GM23338 (cell line): ENCODE results near the gene RFC2. TPM values are rescaled to one million over a fixed set of nuclear protein-coding genes. Genes with fewer than 3 reads are reported as not detected.

ENCODE experiments used
- ATAC-seq: fragments of 200-7000 bp; cut with Tn5 transposase; 3 replicates; pipeline ENCODE4 v1.9.1; 2020
- DNase-seq: peaks from one replicate; pipeline ENCODE4 v3.0.0-alpha.2; 2015; ENCODE audit warnings: low spot score
- H2AFZ ChIP-seq: fragments of 200-600 bp; sonication (generic); 2 replicates; pipeline ENCODE4 v1.8.0; 2016; ENCODE audit warnings: antibody characterized with exemption, mild to moderate bottlenecking, moderate library complexity
- H3F3A ChIP-seq: fragments of 200-600 bp; sonication (generic); replicated peaks from 2 replicates; pipeline ENCODE4 v1.8.0; 2017; ENCODE audit warnings: antibody characterized with exemption, mixed run types, low read depth
- H3K27ac ChIP-seq: fragments of 200-600 bp; sonication (generic); 2 replicates; pipeline ENCODE4 v1.6.1; 2016; ENCODE audit warnings: low read depth
- H3K27me3 ChIP-seq: fragments of 200-600 bp; sonication (generic); 2 replicates; pipeline ENCODE4 v1.8.0; 2016; ENCODE audit warnings: mild to moderate bottlenecking, mixed run types, moderate library complexity; ENCODE audit not compliant: insufficient read depth
- H3K36me3 ChIP-seq: fragments of 200-600 bp; sonication (generic); 2 replicates; pipeline ENCODE4 v1.8.0; 2016; ENCODE audit warnings: mild to moderate bottlenecking; ENCODE audit not compliant: insufficient read depth
- H3K4me1 ChIP-seq: fragments of 200-600 bp; sonication (generic); 2 replicates; pipeline ENCODE4 v1.8.0; 2016; ENCODE audit warnings: mild to moderate bottlenecking, moderate library complexity; ENCODE audit not compliant: insufficient read depth
- H3K4me2 ChIP-seq: fragments of 200-600 bp; sonication (generic); 2 replicates; pipeline ENCODE4 v1.7.1; 2017; ENCODE audit warnings: mixed run types
- H3K4me3 ChIP-seq: fragments of 200-600 bp; sonication (generic); 2 replicates; pipeline ENCODE4 v1.6.1; 2016; ENCODE audit warnings: mixed run types
- H3K79me2 ChIP-seq: fragments of 200-600 bp; sonication (generic); replicated peaks from 2 replicates; pipeline ENCODE4 v1.8.0; 2017; ENCODE audit warnings: mild to moderate bottlenecking; ENCODE audit not compliant: insufficient read depth
- H3K9me2 ChIP-seq: fragments of 200-600 bp; sonication (generic); 2 replicates; pipeline ENCODE4 v1.8.0; 2017; ENCODE audit not compliant: insufficient read depth
- H4K20me1 ChIP-seq: fragments of 200-600 bp; sonication (generic); replicated peaks from 2 replicates; pipeline ENCODE4 v1.8.0; 2017; ENCODE audit warnings: mild to moderate bottlenecking; ENCODE audit not compliant: insufficient read depth
- H3K27ac Mint-ChIP-seq: 2 replicates; pipeline ENCODE4 v1.8.0; 2020; ENCODE audit warnings: inconsistent platforms, mild to moderate bottlenecking, moderate library complexity, mixed read lengths
- H3K27me3 Mint-ChIP-seq: 3 replicates; pipeline ENCODE4 v1.8.0; 2022; ENCODE audit warnings: low read depth, mild to moderate bottlenecking, moderate library complexity, mixed read lengths, inconsistent platforms; ENCODE audit not compliant: insufficient read depth, poor library complexity
- H3K36me3 Mint-ChIP-seq: 3 replicates; pipeline ENCODE4 v1.8.0; 2021; ENCODE audit warnings: low read depth, mild to moderate bottlenecking, inconsistent platforms, moderate library complexity, mixed read lengths
- H3K4me1 Mint-ChIP-seq: 3 replicates; pipeline ENCODE4 v1.8.0; 2020; ENCODE audit warnings: mild to moderate bottlenecking, inconsistent platforms, mixed read lengths
- H3K4me3 Mint-ChIP-seq: 3 replicates; pipeline ENCODE4 v1.8.0; 2021; ENCODE audit warnings: moderate library complexity, mild to moderate bottlenecking, inconsistent platforms, mixed read lengths
- H3K9me3 Mint-ChIP-seq: 3 replicates; pipeline ENCODE4 v1.8.0; 2020; ENCODE audit warnings: moderate library complexity, mild to moderate bottlenecking, inconsistent platforms, mixed read lengths
- CREB1 ChIP-seq: fragments of 250-450 bp; sonication (Bioruptor Pico); IDR thresholded peaks from 2 replicates; pipeline ENCODE4 v1.5.0; 2020; ENCODE audit warnings: low read depth, mild to moderate bottlenecking, moderate library complexity
- EZH2 ChIP-seq: fragments of 200-600 bp; sonication (generic); IDR thresholded peaks from one replicate; pipeline ENCODE4 v1.8.0; 2017; ENCODE audit warnings: antibody characterized with exemption, mild to moderate bottlenecking, low read depth; ENCODE audit not compliant: unreplicated experiment
- POLR2AphosphoS5 ChIP-seq: IDR thresholded peaks from 2 replicates; pipeline ENCODE4 v1.6.1; 2016; ENCODE audit warnings: antibody characterized with exemption, low read depth
- ZNF114 ChIP-seq: fragments of 250-450 bp; sonication (Bioruptor Pico); IDR thresholded peaks from 2 replicates; pipeline ENCODE4 v1.5.0; 2020; ENCODE audit warnings: mild to moderate bottlenecking, moderate library complexity
- ZNF331 ChIP-seq: fragments of 250-450 bp; sonication (Bioruptor Pico); IDR thresholded peaks from 2 replicates; pipeline ENCODE4 v1.5.0; 2020; ENCODE audit warnings: low read depth, mild to moderate bottlenecking, moderate library complexity
- polyA plus RNA-seq: library from polyadenylated mRNA; unstranded; fragments of >200 nt; fragmentation: Nextera tagmentation; extraction: Ambion mirVana; gene quantifications from 2 replicates; pipeline ENCODE4 v1.2.1, GENCODE V29; 2016
- total RNA-seq: library from RNA; depleted of rRNA; stranded (reverse); fragments of >200 nt; shearing (Covaris generic); gene quantifications from 2 replicates; pipeline ENCODE4 v1.2.3, GENCODE V29; 2014
- TF ChIP-seq, protein P1 (sequence below): IDR thresholded peaks from one replicate; pipeline ENCODE4 v1.6.1; 2018; ENCODE audit warnings: antibody characterized with exemption; ENCODE audit not compliant: unreplicated experiment
- TF ChIP-seq, protein P2 (sequence below), 2 experiments: fragments of 200-600 bp in 1 of 2; sonication (generic) in 1 of 2; conservative IDR thresholded peaks; 2 replicates each; pipeline versions ENCODE4 v1.5.1 to v1.6.1; 2016 to 2017; ENCODE audit warnings: antibody characterized with exemption in 2 of 2, low read depth in 2 of 2, mild to moderate bottlenecking in 2 of 2, moderate library complexity in 1 of 2
- TF ChIP-seq, protein P3 (sequence below): IDR thresholded peaks from 2 replicates; pipeline ENCODE4 v1.6.1; 2016; ENCODE audit warnings: antibody characterized with exemption

Gene RFC2
- total and polyA plus RNA-seq, 2 experiments from 2014 or later, result 56.4 to 75.2 TPM

DNA sequence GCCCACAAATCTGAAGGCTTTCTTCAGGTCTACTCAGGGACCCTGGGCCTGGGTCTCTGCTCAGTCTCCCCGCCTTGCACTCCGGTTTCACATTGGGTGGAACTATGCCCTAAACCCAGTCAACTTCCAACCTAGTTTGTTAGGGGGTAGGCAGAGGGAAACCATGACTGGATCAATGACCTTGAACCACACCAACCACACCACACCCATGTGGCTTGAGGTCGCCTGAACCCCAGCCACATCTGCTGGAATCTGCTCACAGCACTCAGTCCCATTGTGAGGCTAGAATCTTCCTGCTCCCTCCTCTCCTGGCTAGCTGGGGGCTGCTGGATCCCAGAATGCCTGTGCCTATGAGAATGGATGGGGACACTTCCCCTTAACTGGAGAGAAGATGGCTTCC is 17.9 kb downstream of the RFC2 start:
- Mint-ChIP-seq H3K27ac (no peak overlapping the region), H3K9me3 (no peaks in the 10 kb centered on the region), H3K36me3 (peaks cover 90% of the 10 kb centered on the region), H3K27me3 (peaks cover 1% of the 10 kb centered on the region), H3K4me3 (no peak overlapping the region), H3K4me1 (no peaks in the 10 kb centered on the region)
- Histone ChIP-seq H4K20me1 (no peaks in the 10 kb centered on the region), H2AFZ (no peak overlapping the region), H3K27me3 (no peaks in the 10 kb centered on the region), H3K4me2 (no peak overlapping the region), H3K36me3 (peaks cover 60% of the 10 kb centered on the region), H3K9me2 (no peaks in the 10 kb centered on the region), H3F3A (0 out of 2 replicates have a peak, but pooled peaks cover 7% of the 10 kb centered on the region), H3K4me1 (no peaks in the 10 kb centered on the region), H3K79me2 (no peaks in the 10 kb centered on the region), H3K4me3 (no peak overlapping the region), H3K27ac (no peak overlapping the region)
- TF ChIP-seq, protein P1, sequence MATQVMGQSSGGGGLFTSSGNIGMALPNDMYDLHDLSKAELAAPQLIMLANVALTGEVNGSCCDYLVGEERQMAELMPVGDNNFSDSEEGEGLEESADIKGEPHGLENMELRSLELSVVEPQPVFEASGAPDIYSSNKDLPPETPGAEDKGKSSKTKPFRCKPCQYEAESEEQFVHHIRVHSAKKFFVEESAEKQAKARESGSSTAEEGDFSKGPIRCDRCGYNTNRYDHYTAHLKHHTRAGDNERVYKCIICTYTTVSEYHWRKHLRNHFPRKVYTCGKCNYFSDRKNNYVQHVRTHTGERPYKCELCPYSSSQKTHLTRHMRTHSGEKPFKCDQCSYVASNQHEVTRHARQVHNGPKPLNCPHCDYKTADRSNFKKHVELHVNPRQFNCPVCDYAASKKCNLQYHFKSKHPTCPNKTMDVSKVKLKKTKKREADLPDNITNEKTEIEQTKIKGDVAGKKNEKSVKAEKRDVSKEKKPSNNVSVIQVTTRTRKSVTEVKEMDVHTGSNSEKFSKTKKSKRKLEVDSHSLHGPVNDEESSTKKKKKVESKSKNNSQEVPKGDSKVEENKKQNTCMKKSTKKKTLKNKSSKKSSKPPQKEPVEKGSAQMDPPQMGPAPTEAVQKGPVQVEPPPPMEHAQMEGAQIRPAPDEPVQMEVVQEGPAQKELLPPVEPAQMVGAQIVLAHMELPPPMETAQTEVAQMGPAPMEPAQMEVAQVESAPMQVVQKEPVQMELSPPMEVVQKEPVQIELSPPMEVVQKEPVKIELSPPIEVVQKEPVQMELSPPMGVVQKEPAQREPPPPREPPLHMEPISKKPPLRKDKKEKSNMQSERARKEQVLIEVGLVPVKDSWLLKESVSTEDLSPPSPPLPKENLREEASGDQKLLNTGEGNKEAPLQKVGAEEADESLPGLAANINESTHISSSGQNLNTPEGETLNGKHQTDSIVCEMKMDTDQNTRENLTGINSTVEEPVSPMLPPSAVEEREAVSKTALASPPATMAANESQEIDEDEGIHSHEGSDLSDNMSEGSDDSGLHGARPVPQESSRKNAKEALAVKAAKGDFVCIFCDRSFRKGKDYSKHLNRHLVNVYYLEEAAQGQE, result no peak
- TF ChIP-seq, protein P2, sequence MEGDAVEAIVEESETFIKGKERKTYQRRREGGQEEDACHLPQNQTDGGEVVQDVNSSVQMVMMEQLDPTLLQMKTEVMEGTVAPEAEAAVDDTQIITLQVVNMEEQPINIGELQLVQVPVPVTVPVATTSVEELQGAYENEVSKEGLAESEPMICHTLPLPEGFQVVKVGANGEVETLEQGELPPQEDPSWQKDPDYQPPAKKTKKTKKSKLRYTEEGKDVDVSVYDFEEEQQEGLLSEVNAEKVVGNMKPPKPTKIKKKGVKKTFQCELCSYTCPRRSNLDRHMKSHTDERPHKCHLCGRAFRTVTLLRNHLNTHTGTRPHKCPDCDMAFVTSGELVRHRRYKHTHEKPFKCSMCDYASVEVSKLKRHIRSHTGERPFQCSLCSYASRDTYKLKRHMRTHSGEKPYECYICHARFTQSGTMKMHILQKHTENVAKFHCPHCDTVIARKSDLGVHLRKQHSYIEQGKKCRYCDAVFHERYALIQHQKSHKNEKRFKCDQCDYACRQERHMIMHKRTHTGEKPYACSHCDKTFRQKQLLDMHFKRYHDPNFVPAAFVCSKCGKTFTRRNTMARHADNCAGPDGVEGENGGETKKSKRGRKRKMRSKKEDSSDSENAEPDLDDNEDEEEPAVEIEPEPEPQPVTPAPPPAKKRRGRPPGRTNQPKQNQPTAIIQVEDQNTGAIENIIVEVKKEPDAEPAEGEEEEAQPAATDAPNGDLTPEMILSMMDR (conservative IDR thresholded peaks at IDR 0.05; ENCODE audit: low read depth in 2 of 2), result no peak
- TF ChIP-seq, protein P3, sequence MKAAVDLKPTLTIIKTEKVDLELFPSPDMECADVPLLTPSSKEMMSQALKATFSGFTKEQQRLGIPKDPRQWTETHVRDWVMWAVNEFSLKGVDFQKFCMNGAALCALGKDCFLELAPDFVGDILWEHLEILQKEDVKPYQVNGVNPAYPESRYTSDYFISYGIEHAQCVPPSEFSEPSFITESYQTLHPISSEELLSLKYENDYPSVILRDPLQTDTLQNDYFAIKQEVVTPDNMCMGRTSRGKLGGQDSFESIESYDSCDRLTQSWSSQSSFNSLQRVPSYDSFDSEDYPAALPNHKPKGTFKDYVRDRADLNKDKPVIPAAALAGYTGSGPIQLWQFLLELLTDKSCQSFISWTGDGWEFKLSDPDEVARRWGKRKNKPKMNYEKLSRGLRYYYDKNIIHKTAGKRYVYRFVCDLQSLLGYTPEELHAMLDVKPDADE, result no peak
- TF ChIP-seq ZNF331 (CRISPR knock-in tag) (no peak), CREB1 (CRISPR knock-in tag) (no peak), EZH2 (no peak)
- DNase-seq (no peak), ATAC-seq (no peak)

DNA sequence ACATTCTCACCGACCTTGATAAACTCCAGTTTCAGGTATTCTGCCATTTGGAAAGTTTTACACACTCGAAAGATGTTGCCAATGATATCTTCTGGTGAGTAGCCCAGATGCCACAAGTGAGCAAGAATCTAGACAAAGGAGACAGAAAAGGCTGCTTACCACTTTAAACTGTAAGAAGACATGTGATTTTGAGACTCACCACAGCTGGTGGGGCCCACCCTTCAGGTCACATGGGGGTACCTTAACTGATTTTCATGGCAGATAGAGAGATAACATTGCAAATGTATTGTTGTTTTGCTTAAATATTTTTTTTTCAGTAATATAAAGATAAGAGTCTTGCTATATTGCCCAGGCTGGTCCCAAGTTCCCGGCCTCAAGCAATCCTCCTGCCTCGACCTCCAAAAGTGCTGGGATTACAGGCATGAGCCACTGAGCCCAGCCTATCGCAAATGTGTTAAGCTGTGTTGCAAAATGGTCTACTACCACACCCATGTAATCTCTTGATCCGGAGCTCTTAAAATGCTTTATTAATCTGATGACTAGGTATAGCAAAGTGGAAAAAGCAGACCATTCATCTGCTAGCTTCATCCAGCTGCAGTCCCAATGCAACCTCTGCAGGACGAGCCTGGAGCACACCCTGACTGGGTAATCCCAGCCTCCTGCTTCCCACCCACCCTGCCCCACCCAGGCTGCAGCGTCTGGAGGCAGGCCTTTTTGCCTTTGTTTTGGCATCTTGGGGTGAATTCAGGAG is 18.5 kb downstream of the RFC2 start:
- Mint-ChIP-seq H3K27me3 (no peaks in the 10 kb centered on the region), H3K4me3 (no peak overlapping the region), H3K36me3 (peaks cover 91% of the 10 kb centered on the region), H3K4me1 (no peaks in the 10 kb centered on the region), H3K27ac (no peak overlapping the region), H3K9me3 (no peaks in the 10 kb centered on the region)
- H3K79me2 ChIP-seq, result no peaks in the 10 kb centered on the region
- ATAC-seq (no peak), DNase-seq (no peak)
- no peaks in the 10 kb centered on the region for H3K4me1 ChIP-seq
- no peak overlapping the region for H3K4me3 ChIP-seq
- no peaks in the 10 kb centered on the region for H3K9me2 ChIP-seq
- H3F3A ChIP-seq, result 0 out of 2 replicates have a peak, but pooled peaks cover 8% of the 10 kb centered on the region
- H3K27me3 ChIP-seq, result no peaks in the 10 kb centered on the region
- H3K27ac ChIP-seq, result no peak overlapping the region
- H2AFZ ChIP-seq, result no peak overlapping the region
- peaks cover 65% of the 10 kb centered on the region for H3K36me3 ChIP-seq
- no peaks in the 10 kb centered on the region for H4K20me1 ChIP-seq
- no peak overlapping the region for H3K4me2 ChIP-seq
- TF ChIP-seq ZNF114 (CRISPR knock-in tag) (no peak), POLR2AphosphoS5 (no peak)
